HFF-Myc (cell line): ENCODE measurements around the gene COL18A1.

Experiments used
- DNase-seq: peaks from one replicate; pipeline ENCODE4 v3.0.0-alpha.2; 2011; ENCODE audit warnings: low read depth; ENCODE audit errors: extremely low read depth
- H3K4me3 ChIP-seq: replicated peaks from 2 replicates; pipeline ENCODE4 v1.5.1; 2011; ENCODE audit warnings: low read depth, mild to moderate bottlenecking, control low read depth, low read length
- CTCF ChIP-seq: IDR thresholded peaks from 2 replicates; pipeline ENCODE4 v1.5.1; 2012; ENCODE audit warnings: mild to moderate bottlenecking, low read depth, low read length, control low read depth; ENCODE audit errors: missing control alignments

Gene COL18A1

GRCh38 chr21:45511007-45511406, 106.0 kb downstream of the COL18A1 start:
- DNase-seq = no peak
- no peak overlapping the region for H3K4me3 ChIP-seq
- TF ChIP-seq CTCF = no peak

- no peak for DNase-seq
- TF ChIP-seq CTCF = no peak
These were observed 106.9 kb downstream of the COL18A1 start for GRCh38 chr21:45511661-45512431.

GRCh38 chr21:45512626-45513002, 107.6 kb downstream of the COL18A1 start:
- TF ChIP-seq CTCF = no peak
- H3K4me3 ChIP-seq = no peak overlapping the region
- no peak for DNase-seq

More at GRCh38 chr21:45511661-45512431, 106.9 kb downstream of the COL18A1 start:
- H3K4me3 ChIP-seq = no peak overlapping the region

GRCh38 chr21:45513003-45513717, 108.2 kb downstream of the COL18A1 start:
- TF ChIP-seq CTCF = no peak
- H3K4me3 ChIP-seq = no peak overlapping the region
- DNase-seq = no peak

- DNase-seq = no peak
- H3K4me3 ChIP-seq = no peak overlapping the region
- no peak for TF ChIP-seq CTCF
These were observed 108.9 kb downstream of the COL18A1 start for GRCh38 chr21:45513741-45514310.

GRCh38 chr21:45514311-45515021, 109.5 kb downstream of the COL18A1 start:
- no peak for TF ChIP-seq CTCF
- no peak for DNase-seq
- H3K4me3 ChIP-seq = no peak overlapping the region
